Suprapubic skin (tissue), 4 donors: ENCODE measurements around the gene ELANE. TPM values are rescaled to one million over a fixed set of nuclear protein-coding genes. Genes with fewer than 3 reads are reported as not detected.

Experiments
- DNase-seq, 2 donors: peaks; one replicate each; pipeline ENCODE4 v3.0.0-alpha.2; 2019; ENCODE audit warnings: low spot score in 2 of 2
- H3K27ac ChIP-seq: fragments of 200-600 bp; sonication (generic); one replicate; pipeline ENCODE4 v1.5.1; 2019
- H3K27me3 ChIP-seq: fragments of 200-600 bp; sonication (generic); one replicate; pipeline ENCODE4 v1.5.1; 2019
- H3K36me3 ChIP-seq: fragments of 200-600 bp; sonication (generic); one replicate; pipeline ENCODE4 v1.5.1; 2019
- H3K4me1 ChIP-seq: fragments of 200-600 bp; sonication (generic); one replicate; pipeline ENCODE4 v1.5.1; 2019
- H3K4me3 ChIP-seq: fragments of 200-600 bp; sonication (generic); one replicate; pipeline ENCODE4 v1.5.1; 2019; ENCODE audit warnings: mild to moderate bottlenecking
- H3K9me3 ChIP-seq: fragments of 200-600 bp; sonication (generic); one replicate; pipeline ENCODE4 v1.5.1; 2019
- EP300 ChIP-seq: sonication (generic); formaldehyde crosslinking; IDR thresholded peaks from one replicate; pipeline ENCODE4 v1.6.1; 2017; ENCODE audit warnings: antibody characterized with exemption
- POLR2A ChIP-seq, 2 donors: fragments of 450-650 bp; IDR thresholded peaks; one replicate each; pipeline ENCODE4 v1.6.1; 2017; ENCODE audit warnings: antibody characterized with exemption in 2 of 2, mild to moderate bottlenecking in 2 of 2, moderate library complexity in 2 of 2
- POLR2AphosphoS5 ChIP-seq, 3 donors: sonication (generic); formaldehyde crosslinking; IDR thresholded peaks; one replicate each; pipeline ENCODE4 v1.6.1; 2017; ENCODE audit warnings: antibody characterized with exemption in 3 of 3
- WGBS: methylation state at CpG from one replicate; pipeline ENCODE4 v1.1.5; 2018; 5-methylcytosine and 5-hydroxymethylcytosine counted together
- total RNA-seq, 4 donors: library from RNA; depleted of rRNA; stranded (reverse); fragments of >200 nt; gene quantifications; one replicate each; pipeline ENCODE4 v1.1.0, GENCODE V29; 2016
- TF ChIP-seq, protein P1 (sequence below), 2 donors: fragments of 200-600 bp in 1 of 2; fragments of 450-650 bp in 1 of 2; sonication (generic) in 1 of 2; IDR thresholded peaks; one replicate each; pipeline ENCODE4 v1.5.1; 2016 to 2019; ENCODE audit warnings: antibody characterized with exemption in 2 of 2, mild to moderate bottlenecking in 1 of 2, moderate library complexity in 1 of 2

The ELANE gene
- under 1 TPM in 1 of 4 donors, not detected in 3; 0.79 TPM for total RNA-seq

DNA sequence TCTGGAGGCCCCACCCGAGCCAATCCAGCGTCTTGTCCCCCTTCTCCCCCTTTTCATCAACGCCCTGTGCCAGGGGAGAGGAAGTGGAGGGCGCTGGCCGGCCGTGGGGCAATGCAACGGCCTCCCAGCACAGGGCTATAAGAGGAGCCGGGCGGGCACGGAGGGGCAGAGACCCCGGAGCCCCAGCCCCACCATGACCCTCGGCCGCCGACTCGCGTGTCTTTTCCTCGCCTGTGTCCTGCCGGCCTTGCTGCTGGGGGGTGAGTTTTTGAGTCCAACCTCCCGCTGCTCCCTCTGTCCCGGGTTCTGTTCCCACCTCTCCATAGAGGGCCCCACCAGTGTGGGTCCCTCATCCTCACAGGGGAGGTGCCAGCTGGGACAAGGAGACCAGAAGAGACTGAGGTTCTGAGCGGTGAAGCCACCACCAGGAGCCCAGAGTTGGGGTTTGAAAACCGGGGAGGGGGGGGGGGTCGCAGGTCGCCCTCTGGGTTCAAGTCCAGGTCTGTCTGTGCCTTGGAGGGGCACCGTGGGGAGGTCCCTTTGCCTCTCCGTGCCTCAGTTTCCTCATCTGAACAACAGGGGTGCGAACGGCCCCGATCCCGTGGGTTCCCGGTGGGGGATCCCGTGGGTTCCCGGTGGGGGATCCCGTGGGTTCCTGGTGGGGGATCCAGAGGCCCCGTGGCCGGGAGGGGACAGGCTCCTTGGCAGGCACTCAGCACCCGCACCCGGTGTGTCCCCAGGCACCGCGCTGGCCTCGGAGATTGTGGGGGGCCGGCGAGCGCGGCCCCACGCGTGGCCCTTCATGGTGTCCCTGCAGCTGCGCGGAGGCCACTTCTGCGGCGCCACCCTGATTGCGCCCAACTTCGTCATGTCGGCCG, at the start of gene ELANE:
Gene ELANE, plus strand, starts transcription at position 168 of the 878 bp plus-strand sequence. Its CDS starts 26 bp downstream, at position 194.
- peaks cover 28% of the 10 kb centered on the region for H3K27me3 ChIP-seq
- TF ChIP-seq EP300 (no peak), POLR2A (IDR thresholded peaks at IDR 0.05) (no peak), POLR2AphosphoS5 (IDR thresholded peaks at IDR 0.05) (no peak)
- TF ChIP-seq, protein P1, sequence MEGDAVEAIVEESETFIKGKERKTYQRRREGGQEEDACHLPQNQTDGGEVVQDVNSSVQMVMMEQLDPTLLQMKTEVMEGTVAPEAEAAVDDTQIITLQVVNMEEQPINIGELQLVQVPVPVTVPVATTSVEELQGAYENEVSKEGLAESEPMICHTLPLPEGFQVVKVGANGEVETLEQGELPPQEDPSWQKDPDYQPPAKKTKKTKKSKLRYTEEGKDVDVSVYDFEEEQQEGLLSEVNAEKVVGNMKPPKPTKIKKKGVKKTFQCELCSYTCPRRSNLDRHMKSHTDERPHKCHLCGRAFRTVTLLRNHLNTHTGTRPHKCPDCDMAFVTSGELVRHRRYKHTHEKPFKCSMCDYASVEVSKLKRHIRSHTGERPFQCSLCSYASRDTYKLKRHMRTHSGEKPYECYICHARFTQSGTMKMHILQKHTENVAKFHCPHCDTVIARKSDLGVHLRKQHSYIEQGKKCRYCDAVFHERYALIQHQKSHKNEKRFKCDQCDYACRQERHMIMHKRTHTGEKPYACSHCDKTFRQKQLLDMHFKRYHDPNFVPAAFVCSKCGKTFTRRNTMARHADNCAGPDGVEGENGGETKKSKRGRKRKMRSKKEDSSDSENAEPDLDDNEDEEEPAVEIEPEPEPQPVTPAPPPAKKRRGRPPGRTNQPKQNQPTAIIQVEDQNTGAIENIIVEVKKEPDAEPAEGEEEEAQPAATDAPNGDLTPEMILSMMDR (IDR thresholded peaks at IDR 0.05): no peak
- no peaks in the 10 kb centered on the region for H3K9me3 ChIP-seq
- DNase-seq: no peak
- H3K4me1 ChIP-seq: peaks cover 31% of the 10 kb centered on the region
- H3K4me3 ChIP-seq: no peak within 1 kb of the TSS
- H3K36me3 ChIP-seq: no peaks in the 10 kb centered on the region
- peak within 1 kb of the TSS; percentile 63 for H3K27ac ChIP-seq
- 60% methylated on average over 26 of the region's 55 CpGs for WGBS

DNA sequence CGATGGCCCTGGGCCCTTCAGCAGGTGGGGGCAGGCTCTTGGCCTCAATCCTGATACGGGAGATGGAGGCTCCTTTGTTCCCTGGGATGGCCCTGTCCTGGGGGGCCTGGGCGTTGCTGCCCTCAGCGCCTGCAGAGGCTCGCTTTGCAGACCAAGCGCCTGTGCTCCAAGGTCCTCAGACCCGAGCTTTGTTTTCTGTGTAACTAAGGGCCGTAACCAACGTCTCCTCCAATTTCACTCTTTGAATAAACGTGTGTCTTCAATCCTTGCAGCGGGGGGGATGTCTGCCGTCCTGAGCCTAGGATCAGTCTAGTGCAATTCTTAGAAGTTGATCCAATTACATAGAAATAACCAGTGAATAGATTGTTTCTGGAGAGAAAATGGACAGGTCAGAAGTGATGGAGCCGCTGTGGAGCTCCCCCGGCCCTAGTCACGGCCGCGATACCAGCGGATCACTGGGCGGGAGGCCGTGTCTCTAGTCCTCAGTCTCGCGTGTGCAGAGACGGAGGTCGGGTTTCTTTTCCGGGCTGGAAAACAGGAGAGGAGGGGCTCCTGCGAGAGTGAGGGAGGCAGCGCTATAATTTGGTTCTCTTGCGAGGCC, 49.5 kb upstream of the ELANE start:
- Histone ChIP-seq H3K4me1 (peaks cover 52% of the 10 kb centered on the region), H3K27ac (peak overlapping the region; percentile 100), H3K27me3 (no peaks in the 10 kb centered on the region), H3K9me3 (no peaks in the 10 kb centered on the region), H3K4me3 (peak overlapping the region; percentile 69), H3K36me3 (peaks cover 45% of the 10 kb centered on the region)
- TF ChIP-seq POLR2AphosphoS5 (IDR thresholded peaks at IDR 0.05): no peak
- TF ChIP-seq, protein P1 (IDR thresholded peaks at IDR 0.05): no peak
- no peak for DNase-seq
- 65% methylated on average over 28 of the region's 28 CpGs for WGBS

DNA sequence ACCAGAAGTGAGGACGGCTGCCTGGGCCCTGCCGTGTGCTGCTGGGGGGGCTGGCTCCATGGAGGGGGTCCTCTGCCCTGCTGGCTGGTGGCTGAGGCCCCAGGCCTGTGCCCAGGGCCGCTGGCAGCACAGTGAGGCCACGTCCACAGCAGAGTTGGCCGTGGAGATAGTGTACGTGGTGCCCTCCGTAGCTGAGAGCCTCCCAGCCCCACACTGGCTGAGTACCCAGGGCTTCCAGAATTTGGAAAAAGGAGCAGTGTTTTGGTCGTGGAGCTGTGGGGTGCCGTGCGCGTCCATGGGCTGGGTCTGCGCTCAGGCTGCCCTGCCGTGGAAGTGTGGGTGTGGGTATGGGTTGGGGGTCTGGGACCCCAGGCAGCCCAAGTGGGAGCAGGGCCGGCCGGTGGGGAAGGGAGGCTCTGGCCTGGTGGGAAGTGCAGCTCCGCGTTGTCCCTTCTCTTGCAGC, 49.0 kb upstream of the ELANE start:
- no peak overlapping the region for H3K27ac ChIP-seq
- peak overlapping the region; percentile 69 for H3K4me3 ChIP-seq
- DNase-seq: no peak
- no peaks in the 10 kb centered on the region for H3K27me3 ChIP-seq
- TF ChIP-seq POLR2A (IDR thresholded peaks at IDR 0.05) (no peak), POLR2AphosphoS5 (IDR thresholded peaks at IDR 0.05) (no peak), EP300 (no peak)
- TF ChIP-seq, protein P1 (IDR thresholded peaks at IDR 0.05): no peak
- peaks cover 50% of the 10 kb centered on the region for H3K36me3 ChIP-seq
- H3K4me1 ChIP-seq: peaks cover 52% of the 10 kb centered on the region
- no peaks in the 10 kb centered on the region for H3K9me3 ChIP-seq
- 78% methylated on average over 7 of the region's 17 CpGs for WGBS

DNA sequence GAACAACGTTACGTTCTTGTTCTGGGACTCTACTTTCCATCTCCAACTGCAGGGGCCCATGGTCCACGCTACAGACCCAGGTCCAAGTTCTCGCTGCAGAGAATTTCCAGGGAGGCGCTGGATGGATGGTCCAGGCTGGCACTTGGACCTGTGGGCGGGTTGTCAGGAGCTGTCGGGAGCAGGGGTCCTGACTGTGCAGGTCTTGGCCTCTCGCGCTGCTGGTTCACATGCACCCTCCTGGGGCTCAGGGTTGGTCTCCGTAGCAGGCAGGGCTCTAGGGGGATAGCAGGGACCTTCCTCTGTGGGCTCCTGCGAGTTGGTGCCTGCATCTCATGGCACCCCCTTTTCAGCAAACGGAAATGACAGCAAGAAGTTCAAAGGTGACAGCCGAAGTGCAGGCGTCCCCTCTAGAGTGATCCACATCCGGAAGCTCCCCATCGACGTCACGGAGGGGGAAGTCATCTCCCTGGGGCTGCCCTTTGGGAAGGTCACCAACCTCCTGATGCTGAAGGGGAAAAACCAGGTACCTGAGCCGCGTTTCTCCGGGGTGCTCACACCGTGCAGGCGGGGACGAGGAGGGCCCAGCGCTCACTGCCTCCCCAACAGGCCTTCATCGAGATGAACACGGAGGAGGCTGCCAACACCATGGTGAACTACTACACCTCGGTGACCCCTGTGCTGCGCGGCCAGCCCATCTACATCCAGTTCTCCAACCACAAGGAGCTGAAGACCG, 48.3 kb upstream of the ELANE start:
- WGBS: 91% methylated on average over 21 of the region's 31 CpGs
- TF ChIP-seq POLR2A (IDR thresholded peaks at IDR 0.05): no peak
- no peak for TF ChIP-seq POLR2AphosphoS5 (IDR thresholded peaks at IDR 0.05)
- no peak for TF ChIP-seq EP300
- TF ChIP-seq, protein P1 (IDR thresholded peaks at IDR 0.05): no peak
- no peak for DNase-seq
- Histone ChIP-seq H3K27ac (no peak overlapping the region), H3K4me1 (peaks cover 47% of the 10 kb centered on the region), H3K36me3 (peaks cover 57% of the 10 kb centered on the region), H3K9me3 (no peaks in the 10 kb centered on the region), H3K27me3 (no peaks in the 10 kb centered on the region), H3K4me3 (no peak overlapping the region)
